ENCODE results near the gene RASL10B.
"Not testable (repeated sequence)": the region's sequence is repeated elsewhere in the genome, so short reads cannot be mapped to it uniquely, and the experiment has no call there.

RASL10B gene

DNA sequence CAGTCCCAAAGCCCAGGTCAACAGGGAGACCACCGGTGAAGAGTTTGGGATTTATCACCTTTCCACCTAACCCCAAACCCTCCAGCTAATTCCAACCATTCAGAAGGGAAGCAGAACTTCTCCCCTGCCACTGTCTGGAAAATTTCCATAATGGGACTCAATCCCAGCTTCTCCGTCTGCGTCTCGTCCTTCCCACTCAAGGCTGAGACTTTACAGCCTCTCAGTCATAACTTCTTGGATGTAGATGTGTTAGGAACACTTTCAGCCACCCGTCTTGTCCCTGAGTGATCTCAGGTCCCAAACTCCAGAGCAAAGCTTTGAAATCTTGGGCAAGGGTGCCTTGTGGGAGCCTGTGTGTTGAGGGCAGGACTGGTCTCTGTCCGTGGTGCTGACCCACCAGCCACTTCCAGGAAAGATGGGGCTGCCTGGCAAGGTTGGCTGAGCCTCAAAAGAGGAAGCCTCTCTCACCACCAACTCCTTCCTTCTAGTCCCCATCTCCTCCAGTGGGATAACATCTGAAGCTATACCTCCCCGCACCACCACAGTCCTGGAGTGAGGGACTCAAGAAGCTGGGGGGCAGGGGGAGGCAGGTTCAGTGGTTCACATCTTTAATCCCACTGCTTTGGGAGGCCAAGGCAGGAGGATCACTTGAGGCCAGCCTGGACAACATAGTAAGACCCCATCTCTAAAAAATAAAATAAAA is 12.3 kb downstream of the RASL10B start:
- no peak for DNase-seq

DNA sequence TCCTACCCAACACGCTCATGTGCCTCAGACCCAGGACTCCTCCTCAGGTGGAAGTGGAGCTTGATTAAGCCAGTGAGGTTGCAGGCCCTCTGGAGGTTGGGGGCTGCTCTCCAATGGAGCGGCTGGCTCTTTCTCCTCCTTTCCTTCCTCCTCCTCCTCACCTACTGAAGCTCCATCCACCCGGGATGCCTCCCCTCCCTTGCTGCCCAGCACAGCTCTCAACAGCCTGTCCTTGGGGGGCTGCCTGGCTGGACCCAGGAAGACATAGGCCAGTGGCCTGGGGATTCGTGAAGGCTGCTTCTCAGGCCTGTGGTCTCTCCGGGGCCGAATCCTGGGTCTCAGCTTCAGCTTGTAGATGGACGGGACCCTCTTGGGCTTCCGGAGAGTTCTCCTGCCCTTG is 13.4 kb downstream of the RASL10B start:
- no peak for DNase-seq

DNA sequence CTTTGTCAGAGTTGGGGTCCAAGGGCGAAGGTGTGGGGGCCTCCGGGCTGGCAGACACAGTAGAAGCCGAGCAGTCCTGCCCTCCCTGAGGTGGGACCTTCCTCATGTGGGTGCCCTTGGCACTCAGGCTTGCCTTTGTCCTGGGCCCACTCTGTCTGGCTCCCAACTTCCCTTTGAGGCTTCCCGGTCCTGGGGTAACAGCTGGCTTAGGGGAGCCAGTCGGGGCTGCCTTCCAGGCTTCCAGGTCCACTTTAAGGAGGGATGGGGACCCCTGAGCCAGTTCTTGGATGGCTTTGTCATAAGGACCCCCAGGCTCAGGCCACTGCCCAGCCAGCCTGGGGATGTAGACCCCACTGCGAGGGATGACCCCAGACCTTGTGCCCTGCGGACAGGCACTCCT is 13.8 kb downstream of the RASL10B start:
- no peak for DNase-seq

DNA sequence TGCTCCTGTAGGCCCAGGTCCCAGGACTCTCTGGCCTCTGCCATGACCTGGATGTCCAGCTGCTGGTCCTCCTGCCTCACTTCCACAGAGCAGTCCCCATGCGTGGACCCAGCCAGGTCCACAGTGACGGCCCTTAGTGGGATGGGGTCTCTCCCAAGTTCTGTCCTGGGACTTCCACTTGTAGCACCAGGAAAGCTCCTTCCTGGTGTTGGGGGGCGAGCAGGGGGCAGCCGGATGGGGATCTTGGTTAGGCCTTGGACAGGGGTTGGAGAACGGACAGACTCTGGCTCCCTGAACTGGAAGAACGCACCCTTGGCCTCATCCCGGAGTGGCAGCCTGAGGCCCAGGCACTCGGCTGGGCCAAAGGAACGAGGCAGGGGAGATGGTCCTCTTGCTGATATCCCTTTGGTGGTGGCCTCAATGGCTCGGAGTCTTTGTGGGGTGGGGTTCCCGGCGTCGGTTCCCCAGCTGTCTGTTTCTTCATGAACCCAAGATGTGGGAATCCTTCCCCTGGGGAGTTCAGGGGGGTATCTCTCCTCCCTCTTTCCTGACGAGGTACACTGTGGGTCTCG is 14.4 kb downstream of the RASL10B start:
- DNase-seq = no peak

DNA sequence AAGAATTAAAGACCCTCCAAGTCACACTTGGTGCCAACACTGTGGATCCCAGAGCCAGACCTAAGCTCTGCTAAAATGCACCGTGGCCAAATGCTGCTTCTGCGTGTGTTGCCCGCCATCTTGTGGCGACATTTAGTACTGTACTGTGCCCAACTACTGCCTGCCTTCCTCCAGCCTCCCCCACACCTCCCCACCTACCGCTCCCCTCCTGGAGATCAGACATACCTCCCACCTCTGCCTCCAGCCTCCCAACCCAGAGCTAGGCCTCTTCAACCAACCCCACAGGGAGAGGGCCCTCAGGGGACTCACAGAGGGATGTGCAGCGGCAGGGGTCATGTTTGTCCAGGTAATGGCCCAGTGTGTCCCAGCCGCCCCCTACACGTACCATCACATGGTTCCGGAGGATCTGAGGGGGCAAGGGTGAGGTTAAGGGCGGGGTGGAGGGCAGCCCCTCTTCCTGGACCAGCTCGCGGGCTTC is 16.1 kb downstream of the RASL10B start:
- DNase-seq = peak; percentile 41

DNA sequence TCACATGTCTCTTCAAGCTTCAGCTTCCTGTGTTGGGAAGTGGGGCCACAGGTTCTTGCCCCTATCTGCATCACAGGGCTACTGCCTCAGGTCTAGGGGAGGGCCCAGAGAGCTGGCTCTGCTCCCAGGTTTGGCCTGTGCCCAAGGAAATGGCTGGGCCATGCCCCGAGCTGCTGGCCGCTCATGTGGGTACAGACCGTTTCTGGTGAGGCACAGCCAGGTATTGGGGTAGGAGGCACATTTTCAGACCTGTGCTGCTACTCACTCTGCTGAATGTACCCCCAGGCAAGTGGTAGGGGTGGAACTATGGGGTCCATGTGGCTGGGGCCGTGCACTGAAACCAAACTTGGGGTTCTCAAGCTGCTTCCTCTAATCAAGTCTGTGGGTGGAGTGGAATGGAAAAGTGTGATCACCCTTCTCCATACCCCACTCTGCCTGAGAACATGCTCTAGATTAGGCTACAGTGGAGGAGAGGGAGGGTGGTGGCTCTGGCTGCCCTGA is 17.0 kb downstream of the RASL10B start:
- no peak for DNase-seq

DNA sequence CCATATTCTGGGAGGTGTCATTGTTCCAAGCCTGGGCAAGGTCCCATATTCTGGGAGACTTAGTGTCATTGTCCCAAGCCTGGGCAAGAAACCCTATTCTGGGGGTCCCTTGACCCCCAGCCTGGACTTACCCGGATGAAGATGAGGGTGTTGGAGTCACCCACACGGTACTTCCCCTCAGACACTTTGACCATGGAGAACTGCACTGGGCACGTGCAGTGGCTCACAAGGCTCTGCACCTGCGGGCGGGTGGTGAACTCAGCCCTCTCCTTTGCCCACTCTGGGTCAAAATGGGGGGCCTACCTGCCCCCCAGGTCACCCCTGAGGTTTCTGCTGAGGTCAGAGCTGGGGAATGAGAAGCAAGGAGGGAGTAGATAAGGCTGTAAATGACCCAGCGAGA is 17.5 kb downstream of the RASL10B start:
- no peak for DNase-seq

DNA sequence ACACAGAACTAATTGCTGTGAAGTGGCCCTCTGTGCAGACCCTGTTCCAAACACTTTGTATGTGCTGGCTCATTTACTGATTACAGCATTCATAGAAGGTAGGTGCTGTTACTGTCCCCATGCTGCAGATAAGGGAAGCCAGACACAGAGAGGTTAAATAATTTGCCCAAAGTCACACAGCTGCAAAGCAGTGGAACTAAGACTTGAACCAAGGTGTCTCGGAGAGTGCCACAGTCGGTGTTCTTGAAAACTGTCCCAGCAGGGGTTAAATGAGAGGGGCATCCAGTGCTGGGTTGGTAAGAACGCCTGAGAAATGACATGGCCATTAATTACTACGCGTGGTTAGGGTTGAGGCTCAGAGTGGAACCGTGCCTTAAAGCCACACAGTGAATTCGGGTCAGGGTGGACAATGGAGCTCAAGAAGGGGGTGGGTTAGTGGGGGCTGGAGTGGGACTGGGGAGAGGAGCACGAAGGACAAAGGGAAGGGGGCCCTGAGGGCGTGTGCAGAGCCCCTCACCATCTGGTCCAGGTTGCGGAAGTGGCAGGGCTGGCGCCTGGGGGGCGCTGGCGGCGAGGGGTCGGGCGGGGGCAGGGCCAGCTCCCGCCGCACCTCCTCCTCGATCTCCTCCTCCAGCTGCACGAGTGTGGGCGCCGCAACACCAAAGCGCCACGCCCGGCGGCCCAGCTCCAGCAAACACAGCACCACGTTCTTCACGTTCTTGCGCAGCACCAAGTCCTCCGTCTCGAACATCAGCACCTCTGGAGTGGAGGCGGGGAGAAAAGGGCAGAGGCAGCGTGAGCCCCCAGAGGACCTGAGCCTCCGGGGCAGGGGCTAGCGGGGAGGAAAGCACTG is 18.3 kb downstream of the RASL10B start:
- DNase-seq = no peak

DNA sequence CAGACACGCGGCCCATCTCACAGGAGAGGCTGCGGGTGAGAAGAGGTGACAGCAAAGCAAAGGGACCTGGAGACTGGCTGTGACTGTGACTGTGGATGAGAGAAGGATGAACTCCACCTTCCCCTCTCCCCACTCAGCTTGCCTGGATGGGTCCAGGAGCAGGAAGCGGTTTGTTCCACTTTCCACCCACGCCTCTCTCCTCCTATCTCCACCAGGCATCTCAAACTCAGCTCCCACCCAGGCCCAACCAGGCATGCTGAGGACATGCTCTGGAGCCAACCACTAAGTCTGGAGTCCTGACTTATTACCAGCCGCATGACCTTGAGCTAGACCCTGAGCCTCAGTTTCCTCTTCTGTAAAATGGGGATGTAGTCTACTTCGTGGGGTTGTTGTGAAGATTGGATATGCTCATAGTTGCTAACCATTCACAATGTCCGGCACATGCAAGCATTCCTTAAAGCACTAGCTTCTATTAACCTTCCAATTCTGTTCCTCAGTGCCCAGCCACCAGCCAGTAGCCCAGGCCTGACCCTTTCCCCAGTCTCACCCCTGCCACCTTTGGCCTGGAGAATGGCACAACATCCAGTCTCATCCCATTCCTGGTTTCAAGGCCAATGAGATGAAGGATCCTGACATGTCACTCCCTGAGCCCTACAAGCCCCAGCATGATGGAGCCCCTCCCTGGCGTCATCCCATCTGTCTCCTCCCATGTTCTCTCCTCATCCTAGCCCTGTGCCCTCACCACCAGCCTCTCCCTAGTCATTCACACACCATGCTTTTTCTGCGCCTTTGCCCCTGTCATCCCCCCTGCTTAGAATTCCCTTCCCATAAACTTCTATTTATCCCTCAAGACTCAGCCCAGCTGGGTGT is 19.3 kb downstream of the RASL10B start:
- no peak for DNase-seq

DNA sequence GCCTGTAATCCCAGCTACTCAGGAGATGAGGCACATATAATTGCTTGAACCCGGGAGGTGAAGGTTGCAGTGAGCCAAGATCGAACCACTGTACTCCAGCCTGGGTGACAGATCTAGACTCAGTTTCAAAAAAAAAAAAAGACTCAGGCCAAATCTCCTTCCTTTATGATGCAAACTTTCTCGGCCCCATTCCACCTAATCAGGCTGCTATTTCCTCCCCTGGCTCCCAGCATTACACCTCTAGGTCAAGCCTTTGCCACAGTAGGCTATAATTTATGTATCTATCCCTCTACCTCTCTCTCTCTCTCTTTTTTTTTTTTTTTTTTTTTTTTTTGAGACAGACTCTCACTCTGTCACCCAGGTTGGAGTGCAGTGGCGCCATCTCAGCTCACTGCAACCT is 20.1 kb downstream of the RASL10B start:
- not testable (repeated sequence) for DNase-seq

DNA sequence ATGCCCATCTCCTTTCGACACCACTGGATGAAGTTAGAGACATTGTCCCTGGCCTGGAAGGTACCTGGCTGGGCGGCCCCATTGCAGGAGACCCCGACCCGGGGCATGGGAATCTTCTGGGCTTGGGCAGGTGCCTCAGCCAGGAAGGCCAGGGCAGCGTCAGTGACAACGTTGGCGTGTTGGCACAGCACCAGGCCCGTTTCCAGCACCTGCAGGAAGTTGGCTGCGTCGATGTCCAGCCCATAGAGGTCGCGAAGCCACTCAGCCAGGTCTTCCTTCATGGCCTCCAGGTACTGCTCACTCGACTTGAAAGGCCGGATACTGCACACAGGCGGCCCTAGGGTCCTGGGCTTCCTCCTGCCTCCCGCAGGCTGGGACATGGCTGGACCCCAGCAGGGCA is 21.0 kb downstream of the RASL10B start:
- DNase-seq = no peak

DNA sequence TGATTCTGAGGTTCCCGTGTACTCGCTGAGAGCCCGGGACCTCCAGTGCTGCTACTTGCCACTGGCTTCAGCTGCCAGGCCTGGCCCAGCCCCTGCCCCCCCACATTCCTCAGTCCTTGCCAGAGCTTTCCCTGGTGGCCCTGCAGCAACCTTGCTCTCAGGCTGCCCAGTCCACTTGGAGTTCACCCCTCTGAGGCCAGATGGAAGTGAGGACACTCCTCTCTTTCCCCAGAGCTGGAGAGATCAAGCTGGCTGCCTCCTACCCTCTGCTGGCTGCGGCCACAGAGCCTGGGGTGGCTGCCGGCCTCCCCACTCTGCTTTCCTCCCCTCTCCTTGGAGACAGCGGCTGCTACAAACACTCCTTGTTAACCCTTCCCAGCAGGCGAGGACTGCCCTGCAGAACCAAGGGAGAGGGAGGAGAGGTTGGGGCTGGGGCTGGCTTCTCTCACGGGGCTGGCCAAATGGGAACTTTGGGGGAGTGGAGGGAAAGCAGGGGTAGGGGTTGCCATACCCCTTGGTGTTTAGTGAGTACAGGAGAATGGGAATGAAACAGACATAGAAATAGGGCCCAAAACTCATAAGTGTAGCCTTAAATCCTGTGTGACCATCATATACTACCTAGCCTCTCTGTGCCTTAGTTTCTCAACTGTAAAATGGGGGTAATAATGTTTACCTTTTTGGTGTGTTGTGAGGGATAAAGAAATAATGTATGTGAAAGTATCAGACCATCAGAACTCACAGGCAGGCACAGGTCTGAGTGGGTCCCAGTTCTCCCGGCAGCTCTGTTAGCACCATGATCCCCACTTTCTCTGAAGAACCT is 21.7 kb downstream of the RASL10B start, which contains the start of gene GAS2L2:
TSS of gene GAS2L2 (minus strand) at position 295 of the 820 bp plus-strand sequence. CDS start 389 bp downstream, outside the sequence.
- no peak for DNase-seq

DNA sequence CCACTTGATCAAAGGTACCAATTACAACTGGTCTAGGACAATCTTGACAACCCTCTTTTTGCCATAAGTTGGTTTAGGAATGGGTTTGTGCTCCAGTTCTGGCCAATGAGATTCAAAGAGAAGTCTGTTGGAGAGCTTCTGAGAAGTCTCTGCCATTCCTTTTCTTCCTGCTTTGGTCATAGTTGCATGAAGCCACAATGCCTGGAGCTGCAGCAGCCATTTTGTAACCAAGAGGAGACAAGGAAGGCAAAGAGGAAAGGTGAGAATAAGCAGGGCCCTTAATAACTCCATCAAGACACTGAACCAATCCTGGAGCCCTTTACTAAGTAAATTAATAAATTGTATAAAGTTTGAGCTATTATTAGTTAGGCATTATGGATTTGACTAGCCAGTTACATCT is 25.8 kb downstream of the RASL10B start:
- DNase-seq = no peak

DNA sequence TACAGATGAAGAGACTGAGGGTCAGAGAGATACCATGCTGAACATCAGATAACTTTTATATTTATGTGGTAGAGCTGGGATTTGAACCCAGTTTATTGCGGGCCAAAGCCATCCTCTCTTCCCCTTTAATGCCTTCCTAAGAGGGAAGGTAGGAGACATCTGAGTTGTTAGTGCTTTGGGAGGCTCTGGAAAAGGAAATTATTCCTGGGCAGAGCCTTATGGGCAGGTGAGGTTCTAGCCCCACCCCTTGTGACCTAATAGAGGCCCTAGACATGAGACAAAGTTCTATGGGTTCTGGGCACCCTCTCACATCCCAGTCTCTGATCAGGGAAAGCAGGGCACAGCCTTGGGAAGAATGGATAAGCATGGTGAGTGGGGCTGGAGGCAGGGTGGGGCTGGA is 29.1 kb downstream of the RASL10B start, which contains the start of gene C17orf50:
TSS of gene C17orf50 (plus strand) at position 301 of the 400 bp plus-strand sequence. CDS start at position 356, 55 bp downstream.
- no peak for DNase-seq

DNA sequence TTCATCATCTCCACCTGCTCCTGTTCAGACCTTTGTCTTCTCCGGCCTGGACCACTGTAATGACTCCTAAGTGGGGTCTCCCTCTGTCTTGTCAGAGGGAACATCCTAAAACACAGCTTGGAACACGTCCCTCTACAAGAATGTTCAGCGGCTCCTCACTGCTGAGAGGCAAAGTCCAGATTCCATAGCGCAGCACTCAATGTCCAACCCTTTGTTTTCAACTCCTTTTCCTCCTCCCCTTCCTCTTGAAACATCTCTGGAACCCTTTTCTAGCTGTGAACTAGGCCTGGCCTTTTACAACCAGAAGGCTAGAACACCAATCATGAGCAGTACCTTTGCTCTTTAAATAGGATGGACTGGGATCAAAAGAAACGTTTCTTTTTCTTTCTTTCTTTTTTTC is 30.2 kb downstream of the RASL10B start:
- DNase-seq = no peak

DNA sequence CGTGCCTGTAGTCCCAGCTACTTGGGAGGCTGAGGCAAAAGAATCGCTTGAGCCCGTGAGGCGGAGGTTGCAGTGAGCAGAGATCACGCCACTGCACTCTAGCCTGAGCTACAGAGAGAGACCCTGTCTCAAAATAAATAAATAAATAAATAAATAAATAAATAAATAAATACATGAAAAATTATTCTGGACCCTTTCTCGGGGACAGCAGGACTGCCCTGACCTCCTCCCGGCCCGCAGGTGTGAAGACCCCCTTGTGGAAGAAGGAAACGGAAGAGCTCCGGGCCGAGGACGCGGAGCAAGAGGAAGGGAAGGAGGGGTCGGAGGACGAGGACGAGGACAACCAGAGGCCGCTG is 32.3 kb downstream of the RASL10B start:
- no peak for DNase-seq

DNA sequence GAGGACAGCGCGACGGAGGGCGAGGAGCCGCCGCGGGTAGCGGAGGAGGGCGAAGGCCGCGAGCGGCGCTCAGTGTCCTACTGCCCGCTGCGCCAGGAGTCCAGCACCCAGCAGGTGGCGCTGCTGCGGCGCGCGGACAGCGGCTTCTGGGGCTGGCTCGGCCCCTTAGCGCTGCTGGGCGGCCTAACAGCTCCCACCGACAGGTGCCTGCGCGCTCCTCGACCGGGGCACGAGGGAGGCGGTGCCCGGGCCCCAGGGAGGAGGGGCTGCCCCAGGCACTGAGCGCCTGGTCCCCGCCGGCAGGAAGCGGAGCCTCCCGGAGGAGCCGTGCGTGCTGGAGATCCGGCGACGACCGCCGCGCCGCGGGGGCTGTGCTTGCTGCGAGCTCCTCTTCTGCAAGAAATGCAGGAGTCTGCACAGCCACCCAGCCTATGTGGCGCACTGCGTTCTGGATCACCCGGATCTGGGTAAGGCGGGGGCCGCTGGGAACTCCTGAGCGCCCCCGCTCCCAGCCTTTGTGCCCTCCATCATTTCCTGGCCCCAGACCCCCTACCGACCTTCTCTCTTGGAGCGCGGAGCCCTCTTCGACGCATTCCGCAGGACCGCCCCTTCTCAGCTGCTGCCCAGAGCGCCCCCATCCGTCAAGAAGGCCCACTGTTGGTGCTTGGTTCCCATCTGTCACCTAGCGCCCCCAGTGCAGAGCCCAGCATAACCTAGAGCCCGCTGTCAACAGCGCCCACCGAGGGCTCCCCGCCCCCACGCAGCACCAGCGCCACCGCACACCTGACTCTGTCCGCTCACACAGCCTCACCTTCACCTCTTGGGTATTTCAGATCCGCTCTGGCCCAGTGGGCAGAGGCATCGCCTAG is 32.9 kb downstream of the RASL10B start:
- peak; percentile 74 for DNase-seq

DNA sequence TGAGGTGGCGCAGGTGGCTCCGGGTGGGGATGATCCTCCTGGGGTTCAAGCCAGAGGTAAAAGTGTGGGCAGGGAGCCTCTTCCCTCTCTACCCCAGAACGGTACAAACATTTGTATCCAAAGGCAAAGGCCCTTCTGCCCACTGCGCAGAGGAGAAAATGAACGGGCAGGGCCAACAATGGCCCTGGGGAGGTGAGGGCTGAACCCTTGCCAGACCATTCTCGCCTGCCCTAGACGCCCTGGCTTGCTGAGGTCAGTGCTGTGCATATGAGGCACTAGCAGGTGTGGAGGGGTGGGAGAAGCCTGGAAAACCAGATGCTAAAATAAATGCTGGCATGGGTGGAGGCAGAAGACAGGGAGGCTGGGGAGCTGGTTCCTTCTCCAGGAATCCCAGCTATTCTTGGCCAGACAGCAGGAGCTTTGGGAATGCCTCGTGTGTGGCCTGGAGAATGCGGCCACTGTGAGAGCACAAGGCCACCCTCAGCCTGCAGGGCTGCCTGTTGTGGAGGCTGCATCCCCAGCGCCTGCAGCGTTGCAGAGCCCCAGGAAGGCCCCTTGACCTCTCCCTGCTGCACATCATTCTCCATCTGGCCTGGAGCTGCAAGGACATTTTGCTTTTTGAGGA is 33.8 kb downstream of the RASL10B start:
- DNase-seq = no peak

DNA sequence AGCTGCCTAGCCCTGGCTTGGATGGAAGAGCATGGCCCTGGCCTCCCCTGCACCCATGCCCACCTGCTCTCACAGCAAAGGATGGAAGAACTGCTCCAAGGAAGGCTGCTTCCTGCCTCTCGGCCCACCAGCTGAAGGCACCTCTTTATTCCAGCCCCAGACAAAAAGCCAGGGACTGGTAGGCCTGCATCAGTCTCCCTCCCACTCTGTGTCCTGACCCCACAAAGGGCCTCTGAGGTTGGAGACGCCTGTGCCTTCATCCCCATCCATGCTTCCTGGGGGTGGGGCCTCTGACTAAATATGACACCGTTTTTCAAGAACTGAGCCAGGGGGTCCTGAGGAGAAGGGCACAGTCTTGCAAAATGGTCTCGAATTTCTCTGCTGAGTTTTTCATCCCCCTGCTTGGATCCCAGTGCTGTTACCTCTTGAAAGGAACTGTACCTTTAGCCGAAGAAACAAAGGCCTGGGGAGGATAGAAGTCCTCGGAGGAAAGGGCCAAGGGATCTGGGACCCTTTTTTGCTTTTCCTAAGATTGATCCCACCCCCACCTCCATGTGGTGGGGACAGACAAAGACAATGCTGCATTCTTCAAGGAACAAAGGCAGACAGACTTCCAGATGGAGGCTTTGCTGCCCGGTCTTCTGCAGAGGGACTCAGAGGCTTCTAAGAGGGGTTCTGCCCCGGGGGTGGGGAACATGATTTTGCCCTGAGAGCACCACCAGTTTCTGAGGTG is 34.5 kb downstream of the RASL10B start:
- DNase-seq = no peak
